ENCODE results near the gene CAMK4. TPM values are rescaled to one million over a fixed set of nuclear protein-coding genes. Genes with fewer than 3 reads are reported as not detected.
A peak's percentile ranks its signal among the peaks of the same experiment; 100 is the strongest.

CAMK4 gene
- total RNA-seq, 1 donor from 2014 or later: 2.7 TPM

- Histone ChIP-seq H3K4me3 (no peak overlapping the region), H3K9me3 (no peaks in the 10 kb centered on the region), H3K4me1 (no peaks in the 10 kb centered on the region), H3K36me3 (no peaks in the 10 kb centered on the region), H3K27ac (no peak overlapping the region), H3K27me3 (ENCODE audit: low read depth) (no peaks in the 10 kb centered on the region)
- DNase-seq: no peak
- TF ChIP-seq, protein P1, sequence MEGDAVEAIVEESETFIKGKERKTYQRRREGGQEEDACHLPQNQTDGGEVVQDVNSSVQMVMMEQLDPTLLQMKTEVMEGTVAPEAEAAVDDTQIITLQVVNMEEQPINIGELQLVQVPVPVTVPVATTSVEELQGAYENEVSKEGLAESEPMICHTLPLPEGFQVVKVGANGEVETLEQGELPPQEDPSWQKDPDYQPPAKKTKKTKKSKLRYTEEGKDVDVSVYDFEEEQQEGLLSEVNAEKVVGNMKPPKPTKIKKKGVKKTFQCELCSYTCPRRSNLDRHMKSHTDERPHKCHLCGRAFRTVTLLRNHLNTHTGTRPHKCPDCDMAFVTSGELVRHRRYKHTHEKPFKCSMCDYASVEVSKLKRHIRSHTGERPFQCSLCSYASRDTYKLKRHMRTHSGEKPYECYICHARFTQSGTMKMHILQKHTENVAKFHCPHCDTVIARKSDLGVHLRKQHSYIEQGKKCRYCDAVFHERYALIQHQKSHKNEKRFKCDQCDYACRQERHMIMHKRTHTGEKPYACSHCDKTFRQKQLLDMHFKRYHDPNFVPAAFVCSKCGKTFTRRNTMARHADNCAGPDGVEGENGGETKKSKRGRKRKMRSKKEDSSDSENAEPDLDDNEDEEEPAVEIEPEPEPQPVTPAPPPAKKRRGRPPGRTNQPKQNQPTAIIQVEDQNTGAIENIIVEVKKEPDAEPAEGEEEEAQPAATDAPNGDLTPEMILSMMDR (IDR thresholded peaks at IDR 0.05): no peak
- no peak for ATAC-seq
- intact Hi-C loops (cut with DNase I): no loop called here
These were observed 230.0 kb downstream of the CAMK4 start for GRCh38 chr5:111454198-111454622.

- H3K9me3 ChIP-seq: no peaks in the 10 kb centered on the region
- H3K36me3 ChIP-seq: no peaks in the 10 kb centered on the region
- no peak for ATAC-seq
- H3K27ac ChIP-seq: no peak overlapping the region
- no peak overlapping the region for H3K4me3 ChIP-seq
- TF ChIP-seq, protein P1 (IDR thresholded peaks at IDR 0.05): no peak
- no peaks in the 10 kb centered on the region for H3K4me1 ChIP-seq
- H3K27me3 ChIP-seq (ENCODE audit: low read depth): no peaks in the 10 kb centered on the region
- DNase-seq: no peak
- intact Hi-C loops (cut with DNase I): no loop called here
These were observed 230.6 kb downstream of the CAMK4 start for GRCh38 chr5:111454776-111455175.

DNA sequence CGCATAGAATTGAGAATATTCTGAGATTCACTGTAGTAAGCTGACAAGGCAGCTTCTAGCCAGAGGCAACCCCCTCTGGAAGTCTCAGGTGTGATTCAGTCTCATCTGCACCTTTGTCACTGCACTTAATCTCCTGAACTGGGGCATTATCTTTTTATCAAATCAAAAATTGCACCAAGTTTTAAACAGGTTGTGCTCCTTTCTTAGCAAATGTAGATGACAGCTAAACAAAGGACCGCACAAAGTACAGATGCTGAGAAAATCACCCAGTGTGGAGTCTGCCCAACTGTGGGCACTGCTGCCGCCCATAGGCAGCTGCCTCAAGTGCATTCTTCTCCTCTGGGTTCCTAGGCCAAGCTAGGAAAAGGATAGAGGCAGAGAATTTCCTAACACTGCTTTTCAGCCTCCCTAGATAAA is 237.1 kb downstream of the CAMK4 start:
- intact Hi-C loops (cut with DNase I): no loop called here

GRCh38 chr5:111461934-111462333 is 237.8 kb downstream of the CAMK4 start:
- ATAC-seq: no peak
- no peak overlapping the region for H3K4me3 ChIP-seq
- TF ChIP-seq, protein P1 (IDR thresholded peaks at IDR 0.05): no peak
- H3K4me1 ChIP-seq: no peaks in the 10 kb centered on the region
- no peaks in the 10 kb centered on the region for H3K9me3 ChIP-seq
- no peaks in the 10 kb centered on the region for H3K27me3 ChIP-seq (ENCODE audit: low read depth)
- H3K27ac ChIP-seq: no peak overlapping the region
- DNase-seq: no peak
- no peaks in the 10 kb centered on the region for H3K36me3 ChIP-seq
- intact Hi-C loops (cut with DNase I): no loop called here

More for the DNA sequence above, 237.1 kb downstream of the CAMK4 start:
- H3K4me1 ChIP-seq: no peaks in the 10 kb centered on the region
- TF ChIP-seq, protein P1 (IDR thresholded peaks at IDR 0.05): peak; percentile 9
- ATAC-seq: no peak
- H3K4me3 ChIP-seq: no peak overlapping the region
- H3K27me3 ChIP-seq (ENCODE audit: low read depth): no peaks in the 10 kb centered on the region
- H3K27ac ChIP-seq: no peak overlapping the region
- H3K9me3 ChIP-seq: no peaks in the 10 kb centered on the region
- no peaks in the 10 kb centered on the region for H3K36me3 ChIP-seq
- DNase-seq: no peak

- Histone ChIP-seq H3K4me3 (no peak overlapping the region), H3K9me3 (no peaks in the 10 kb centered on the region), H3K4me1 (no peaks in the 10 kb centered on the region), H3K27me3 (ENCODE audit: low read depth) (no peaks in the 10 kb centered on the region), H3K27ac (no peak overlapping the region), H3K36me3 (no peaks in the 10 kb centered on the region)
- DNase-seq: no peak
- TF ChIP-seq, protein P1 (IDR thresholded peaks at IDR 0.05): no peak
- no peak for ATAC-seq
- intact Hi-C loops (cut with DNase I): no loop called here
These were observed 239.1 kb downstream of the CAMK4 start for GRCh38 chr5:111463311-111463710.

Measured in lower lobe of right lung (tissue), 2 donors.